H1 (cell line): Measurements from ENCODE around the gene PARS2. TPM values are rescaled to one million over a fixed set of nuclear protein-coding genes. Genes with fewer than 3 reads are reported as not detected.

Experiments used
- CTCF ChIA-PET: fragments of 300-600 bp; sonication (Branson Sonifier 250); formaldehyde crosslinking; loops from one replicate; lab custom pipeline; 2021; ENCODE audit not compliant: partially characterized antibody; lab: Charles Lee
- POLR2A ChIA-PET: fragments of 300-600 bp; sonication (Branson Sonifier 250); formaldehyde crosslinking; loops from one replicate; lab custom pipeline; 2021; ENCODE audit warnings: inconsistent platforms; ENCODE audit not compliant: partially characterized antibody; lab: Charles Lee
- DNase-seq, 2 experiments: peaks; one replicate each; pipeline versions ENCODE4 v3.0.0 to v3.0.0-alpha.2; 2010 to 2022; ENCODE audit warnings: low spot score in 2 of 2, low read depth in 1 of 2, mixed read lengths in 1 of 2
- FAIRE-seq: peaks from 2 replicates; lab custom pipeline; 2011; peaks lifted over from hg19 to GRCh38; lab: Jason Lieb, UNC
- H2AFZ ChIP-seq: 2 replicates; pipeline ENCODE4 v1.8.1; 2012; ENCODE audit warnings: low read length, inconsistent platforms
- H2AK5ac ChIP-seq: 2 replicates; pipeline ENCODE4 v1.6.1; 2013; ENCODE audit warnings: low read depth, low read length
- H2BK120ac ChIP-seq: replicated peaks from 2 replicates; pipeline ENCODE3; 2013; ENCODE audit warnings: low read depth, low read length, inconsistent platforms
- H2BK12ac ChIP-seq: 2 replicates; pipeline ENCODE4 v1.6.1; 2013; ENCODE audit warnings: low read depth, low read length
- H2BK15ac ChIP-seq: 2 replicates; pipeline ENCODE4 v1.6.1; 2013; ENCODE audit warnings: low read length
- H2BK20ac ChIP-seq: 2 replicates; pipeline ENCODE4 v1.6.1; 2013; ENCODE audit warnings: low read length
- H2BK5ac ChIP-seq: 2 replicates; pipeline ENCODE4 v1.6.1; 2013; ENCODE audit warnings: low read depth, low read length
- H3K14ac ChIP-seq: 2 replicates; pipeline ENCODE4 v1.6.1; 2013; ENCODE audit warnings: inconsistent platforms; ENCODE audit not compliant: insufficient read length
- H3K18ac ChIP-seq: 2 replicates; pipeline ENCODE4 v1.6.1; 2013; ENCODE audit warnings: low read length; ENCODE audit errors: extremely low read depth
- H3K23ac ChIP-seq: 2 replicates; pipeline ENCODE4 v1.6.1; 2013; ENCODE audit warnings: inconsistent platforms; ENCODE audit not compliant: insufficient read length
- H3K23me2 ChIP-seq: 2 replicates; pipeline ENCODE4 v1.6.1; 2013; ENCODE audit warnings: low read depth, low read length
- H3K27ac ChIP-seq: 2 replicates; pipeline ENCODE4 v1.6.1; 2011; ENCODE audit warnings: low read depth, low read length, inconsistent platforms
- H3K27me3 ChIP-seq, 4 experiments: replicated peaks in 1 of 4; 1 replicate in 1 of 4; 2 replicates in 3 of 4; pipeline versions ENCODE4 v1.6.1 to v1.8.1; 2011 to 2013; ENCODE audit warnings: low read length in 3 of 4, mild to moderate bottlenecking in 3 of 4, inconsistent platforms in 2 of 4, mixed read lengths in 2 of 4, moderate library complexity in 1 of 4; ENCODE audit not compliant: control insufficient read depth in 3 of 4, insufficient read depth in 3 of 4; ENCODE audit errors: extremely low read depth in 1 of 4
- H3K36me3 ChIP-seq, 4 experiments: 2 replicates each; pipeline versions ENCODE4 v1.6.1 to v1.8.1; 2011 to 2013; ENCODE audit warnings: mild to moderate bottlenecking in 4 of 4, low read length in 3 of 4, moderate library complexity in 2 of 4, control low read depth in 1 of 4, inconsistent platforms in 1 of 4; ENCODE audit not compliant: insufficient read depth in 4 of 4, control insufficient read depth in 2 of 4
- H3K4ac ChIP-seq: replicated peaks from 2 replicates; pipeline ENCODE3; 2013; ENCODE audit warnings: low read length, low read depth, mixed read lengths, inconsistent platforms; ENCODE audit not compliant: insufficient read length
- H3K4me1 ChIP-seq, 4 experiments: replicated peaks in 1 of 4; 1 replicate in 1 of 4; 2 replicates in 3 of 4; pipeline versions ENCODE4 v1.6.1 to v1.8.1; 2011 to 2013; ENCODE audit warnings: low read length in 3 of 4, inconsistent platforms in 2 of 4, mixed read lengths in 1 of 4; ENCODE audit not compliant: insufficient read depth in 4 of 4, control insufficient read depth in 3 of 4
- H3K4me2 ChIP-seq, 2 experiments: 2 replicates each; pipeline versions ENCODE4 v1.6.1 to v1.8.1; 2011 to 2013; ENCODE audit warnings: low read depth in 2 of 2, low read length in 2 of 2, control low read depth in 1 of 2, inconsistent platforms in 1 of 2, mild to moderate bottlenecking in 1 of 2; ENCODE audit not compliant: insufficient read depth in 1 of 2
- H3K4me3 ChIP-seq, 4 experiments: fragments of 200-600, 300-600 bp in 1 of 4; sonication (generic), shearing (Covaris generic), sonication (Bioruptor Twin) in 1 of 4; 2 replicates each; pipeline versions ENCODE4 v1.5.1 to v1.8.1; 2011 to 2016; ENCODE audit warnings: low read length in 4 of 4, low read depth in 3 of 4, control low read depth in 2 of 4, inconsistent platforms in 2 of 4, mild to moderate bottlenecking in 2 of 4, mixed read lengths in 1 of 4, moderate library complexity in 1 of 4; ENCODE audit not compliant: insufficient read depth in 2 of 4; ENCODE audit errors: extremely low read depth in 1 of 4
- H3K56ac ChIP-seq: replicated peaks from 2 replicates; pipeline ENCODE3; 2013; ENCODE audit warnings: low read depth, mild to moderate bottlenecking, mixed read lengths, low read length, inconsistent platforms; ENCODE audit not compliant: insufficient read length
- H3K79me1 ChIP-seq: 2 replicates; pipeline ENCODE4 v1.6.1; 2013; ENCODE audit warnings: low read depth, low read length, control low read depth
- H3K79me2 ChIP-seq, 2 experiments: 2 replicates each; pipeline versions ENCODE4 v1.6.1 to v1.8.1; 2012 to 2013; ENCODE audit warnings: low read length in 2 of 2, mild to moderate bottlenecking in 2 of 2, inconsistent platforms in 1 of 2; ENCODE audit not compliant: insufficient read depth in 2 of 2, control insufficient read depth in 1 of 2
- H3K9ac ChIP-seq, 4 experiments: replicated peaks in 1 of 4; 1 replicate in 1 of 4; 2 replicates in 3 of 4; pipeline versions ENCODE4 v1.6.1 to v1.8.1; 2011 to 2013; ENCODE audit warnings: low read depth in 3 of 4, low read length in 3 of 4, control low read depth in 2 of 4, mild to moderate bottlenecking in 2 of 4, moderate library complexity in 2 of 4, inconsistent platforms in 1 of 4; ENCODE audit errors: extremely low read depth in 1 of 4
- H3K9me3 ChIP-seq, 2 experiments: 2 replicates each; pipeline versions ENCODE4 v1.6.1 to v1.8.1; 2012 to 2013; ENCODE audit warnings: mild to moderate bottlenecking in 2 of 2, moderate library complexity in 2 of 2, control low read depth in 1 of 2, inconsistent platforms in 1 of 2, low read depth in 1 of 2, low read length in 1 of 2, mixed read lengths in 1 of 2; ENCODE audit not compliant: insufficient read depth in 2 of 2
- H4K20me1 ChIP-seq, 2 experiments: replicated peaks in 1 of 2; 2 replicates each; pipeline versions ENCODE3 to v1.8.1; 2011 to 2013; ENCODE audit warnings: inconsistent platforms in 2 of 2, low read length in 2 of 2, mild to moderate bottlenecking in 1 of 2; ENCODE audit not compliant: insufficient read depth in 2 of 2, control insufficient read depth in 1 of 2
- H4K5ac ChIP-seq: 2 replicates; pipeline ENCODE4 v1.6.1; 2013; ENCODE audit warnings: low read length, low read depth, mixed read lengths, inconsistent platforms; ENCODE audit not compliant: insufficient read length
- H4K8ac ChIP-seq: 2 replicates; pipeline ENCODE4 v1.8.0; 2013; ENCODE audit warnings: mild to moderate bottlenecking, moderate library complexity, low read length, inconsistent platforms; ENCODE audit not compliant: insufficient read depth; ENCODE audit errors: extremely low read depth
- H4K91ac ChIP-seq: replicated peaks from 2 replicates; pipeline ENCODE3; 2013; ENCODE audit warnings: low read length, mixed read lengths, inconsistent platforms; ENCODE audit not compliant: insufficient read length
- CBX8 ChIP-seq: fragments of 300-800, 300-1000 bp; sonication (generic); IDR thresholded peaks from 2 replicates; pipeline ENCODE4 v1.7.1; 2016; ENCODE audit warnings: low read depth, low read length, borderline replicate concordance
- CEBPB ChIP-seq: IDR thresholded peaks from 2 replicates; pipeline ENCODE4 v1.6.1; 2012; ENCODE audit warnings: low read depth, low read length
- CHD2 ChIP-seq: IDR thresholded peaks from 2 replicates; pipeline ENCODE4 v1.6.1; 2012; ENCODE audit warnings: low read length, improper control_type of control experiment
- EP300 ChIP-seq, 2 experiments: IDR thresholded peaks; 1 replicate in 1 of 2; 2 replicates in 1 of 2; pipeline ENCODE4 v1.6.1; 2011 to 2012; ENCODE audit warnings: low read depth in 2 of 2, low read length in 2 of 2, mild to moderate bottlenecking in 2 of 2, borderline replicate concordance in 1 of 2, inconsistent platforms in 1 of 2, moderate library complexity in 1 of 2
- HDAC2 ChIP-seq, 2 experiments: fragments of 300-600 bp in 1 of 2; sonication (generic) in 1 of 2; IDR thresholded peaks; 2 replicates each; pipeline ENCODE4 v1.6.1; 2011 to 2012; ENCODE audit warnings: low read depth in 2 of 2, low read length in 2 of 2, mild to moderate bottlenecking in 2 of 2, moderate library complexity in 2 of 2, borderline replicate concordance in 1 of 2, inconsistent platforms in 1 of 2
- JUN ChIP-seq: IDR thresholded peaks from 2 replicates; pipeline ENCODE4 v1.6.1; 2011; ENCODE audit warnings: low read depth, mild to moderate bottlenecking, improper control_type of control experiment, low read length
- JUND ChIP-seq: IDR thresholded peaks from 2 replicates; pipeline ENCODE4 v1.6.1; 2011; ENCODE audit warnings: mild to moderate bottlenecking, improper control_type of control experiment, low read length
- MAX ChIP-seq: IDR thresholded peaks from 2 replicates; pipeline ENCODE4 v1.6.1; 2012; ENCODE audit warnings: inconsistent platforms
- NRF1 ChIP-seq: IDR thresholded peaks from 2 replicates; pipeline ENCODE4 v1.6.1; 2011; ENCODE audit warnings: mild to moderate bottlenecking, low read depth, low read length, improper control_type of control experiment
- SIX5 ChIP-seq: IDR thresholded peaks from 2 replicates; pipeline ENCODE4 v1.6.1; 2011; ENCODE audit warnings: mild to moderate bottlenecking, low read depth, low read length
- SRF ChIP-seq: IDR thresholded peaks from 2 replicates; pipeline ENCODE4 v1.6.1; 2011; ENCODE audit warnings: mild to moderate bottlenecking, low read depth, low read length, moderate library complexity
- TAF1 ChIP-seq: IDR thresholded peaks from 2 replicates; pipeline ENCODE4 v1.6.1; 2011; ENCODE audit warnings: mild to moderate bottlenecking, low read depth, low read length
- TBP ChIP-seq: IDR thresholded peaks from 2 replicates; pipeline ENCODE4 v1.6.1; 2011; ENCODE audit warnings: low read depth, low read length, improper control_type of control experiment
- ZNF274 ChIP-seq: IDR thresholded peaks from 2 replicates; pipeline ENCODE4 v1.7.0; 2012; ENCODE audit warnings: low read length, borderline replicate concordance; ENCODE audit errors: extremely low read depth
- WGBS, 2 experiments: shearing (Covaris generic) in 1 of 2; methylation state at CpG; one replicate each; pipeline versions ENCODE4 v1.1.6 to v1.1.7; 2013 to 2015; ENCODE audit warnings: low lambda C conversion rate in 2 of 2, mixed read lengths in 2 of 2, inconsistent platforms in 1 of 2, low coverage in 1 of 2, missing lambda C conversion rate in 1 of 2; ENCODE audit not compliant: insufficient replicate concordance in 2 of 2, insufficient coverage in 1 of 2, insufficient read length in 1 of 2; ENCODE audit errors: extremely low coverage in 1 of 2, missing lambda C conversion rate in 1 of 2; 5-methylcytosine and 5-hydroxymethylcytosine counted together
- polyA plus RNA-seq, 7 experiments: library from polyadenylated mRNA; depleted of rRNA in 3 of 7; stranded (reverse) in 5 of 7; unstranded in 2 of 7; fragments of >200 nt in 5 of 7; fragments of 200-250 nt in 2 of 7; gene quantifications; 1 replicate in 5 of 7; 2 replicates in 1 of 7; 4 replicates in 1 of 7; pipeline versions ENCODE4 v1.2.1 to v1.2.3, GENCODE V29; 2011 to 2013; ENCODE audit warnings: missing spikeins in 2 of 7, mixed read lengths in 2 of 7
- total RNA-seq: library from RNA; stranded (reverse); fragmentation: NEBNext Ultra II Directional; extraction: Animal tissue kit (Norgen Biotek cat#: 25700); gene quantifications from 2 replicates; pipeline ENCODE4 v1.2.1, GENCODE V29; 2021

Gene PARS2
- total and polyA plus RNA-seq, 2 of the 8 experiments (the other 6 are each of a cell fraction or from before 2014, with no cell fraction given) = 8.9 to 10.0 TPM

GRCh38 chr1:54751426-54751825 lies 12.9 kb downstream of the PARS2 start:
- 51% methylated on average over 4 of the region's 4 CpGs; no CpG with 5 or more reads in 1 of the 2 experiments for WGBS, 2 experiments
- no peak overlapping the region for H3K4me3 ChIP-seq
- CTCF ChIA-PET = interaction anchor here (0.9 to 2.3 kb wide), 9 partner anchors 10 to 112 kb away, joined by 3 to 8 read pairs (median 3); no protein-coding TSS in a partner anchor
- H2BK15ac ChIP-seq = no peak overlapping the region
- no peak for DNase-seq
- no peak overlapping the region for H3K4ac ChIP-seq
- no peak overlapping the region for H3K23ac ChIP-seq
- no peak overlapping the region for H4K5ac ChIP-seq
- H4K20me1 ChIP-seq = peaks cover 0 to 1% of the 10 kb centered on the region in 2 experiments
- H2AK5ac ChIP-seq = no peak overlapping the region
- H3K9me3 ChIP-seq = no peaks in the 10 kb centered on the region
- no peak overlapping the region for H2AFZ ChIP-seq
- H3K27me3 ChIP-seq = no peaks in the 10 kb centered on the region
- H4K91ac ChIP-seq = no peak overlapping the region
- no peak overlapping the region for H3K14ac ChIP-seq
- no peak overlapping the region for H2BK5ac ChIP-seq
- H3K56ac ChIP-seq = no peak overlapping the region
- FAIRE-seq = no peak
- POLR2A ChIA-PET = interaction anchor here (0.9 to 1.5 kb wide), 6 partner anchors 9 to 210 kb away, joined by 3 to 5 read pairs (median 4); partner anchors contain the start of genes PARS2 and TTC22
- H3K27ac ChIP-seq = no peak overlapping the region
- H2BK120ac ChIP-seq = no peak overlapping the region
- H3K36me3 ChIP-seq = no peaks in the 10 kb centered on the region; a peak in 1 of 8 replicates
- no peak overlapping the region for H2BK20ac ChIP-seq
- H3K4me2 ChIP-seq = no peak overlapping the region
- H4K8ac ChIP-seq = no peak overlapping the region
- no peak overlapping the region for H3K18ac ChIP-seq
- H3K23me2 ChIP-seq = no peaks in the 10 kb centered on the region
- TF ChIP-seq NRF1 = no peak
- no peak for TF ChIP-seq EP300 (IDR thresholded peaks at IDR 0.05; ENCODE audit: borderline replicate concordance in 1 of 2, low read depth in 2 of 2, low read length in 2 of 2)
- no peak for TF ChIP-seq HDAC2 (IDR thresholded peaks at IDR 0.05; ENCODE audit: borderline replicate concordance in 1 of 2, low read depth in 2 of 2, low read length in 2 of 2)
- TF ChIP-seq SIX5 = no peak
- no peak for TF ChIP-seq MAX
- no peak for TF ChIP-seq JUN
- no peak for TF ChIP-seq TBP
- TF ChIP-seq ZNF274 = no peak
- TF ChIP-seq JUND = no peak
- TF ChIP-seq CBX8 = no peak
- no peak for TF ChIP-seq CHD2
- no peak for TF ChIP-seq SRF
- no peak for TF ChIP-seq CEBPB
- no peak for TF ChIP-seq TAF1
- H2BK12ac ChIP-seq = no peak overlapping the region
- no peaks in the 10 kb centered on the region for H3K79me1 ChIP-seq
- peaks cover 0 to 5% (median 2%) of the 10 kb centered on the region in 4 experiments; a peak in 4 of 7 replicates for H3K4me1 ChIP-seq
- H3K79me2 ChIP-seq = no peaks in the 10 kb centered on the region
- H3K9ac ChIP-seq = no peak overlapping the region
